ENCODE results near the gene PPP1R16B. TPM values are rescaled to one million over a fixed set of nuclear protein-coding genes. Genes with fewer than 3 reads are reported as not detected.

The PPP1R16B gene
- polyA plus RNA-seq, 2 of the 4 experiments (the other 2 are of a cell fraction), result 0.17 to 0.31 TPM

DNA sequence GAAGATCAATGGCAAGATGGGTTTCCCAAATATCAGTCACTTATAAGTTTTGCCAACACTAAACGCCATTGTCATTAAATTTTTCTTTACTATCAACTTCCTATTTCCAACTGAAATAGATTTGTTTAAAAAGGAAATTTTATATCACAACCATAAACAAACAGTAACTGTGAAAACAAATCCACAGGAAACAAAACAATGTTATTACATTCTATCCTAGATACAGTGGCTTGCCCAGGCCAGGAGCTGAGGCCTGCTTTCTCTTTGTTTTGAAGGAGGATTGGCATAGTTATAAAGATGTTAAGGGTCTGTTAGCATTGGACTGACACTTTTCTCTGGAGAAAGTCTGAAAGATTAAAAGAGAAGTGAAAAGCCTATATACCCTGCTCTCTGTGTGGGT lies 24.9 kb downstream of the PPP1R16B start:
- Histone ChIP-seq H3K4me2 (no peak overlapping the region), H3K9me3 (no peaks in the 10 kb centered on the region), H3K27ac (no peak overlapping the region), H3K4me3 (no peak overlapping the region), H3K4me1 (peaks cover 29% of the 10 kb centered on the region)
- FAIRE-seq, result no peak
- DNase-seq (ENCODE audit: low read depth in 1 of 2, low spot score in 1 of 2), result no peak
- WGBS (ENCODE audit: missing lambda C conversion rate), result 87% methylated on average over 1 of the region's 1 CpG
- ChIA-PET POLR2A (no interaction called here), CTCF (no interaction called here)
- TF ChIP-seq POLR2A (IDR thresholded peaks at IDR 0.05; ENCODE audit: low read length) (no peak), CBX8 (IDR thresholded peaks at IDR 0.05) (no peak), MAFK (IDR thresholded peaks at IDR 0.05; ENCODE audit: partially characterized antibody) (no peak), TP53 (CRISPR knock-in tag; IDR thresholded peaks at IDR 0.05) (no peak), SMC3 (IDR thresholded peaks at IDR 0.05) (no peak), EHMT2 (IDR thresholded peaks at IDR 0.05; ENCODE audit: low read depth) (no peak), HMGXB4 (CRISPR knock-in tag; IDR thresholded peaks at IDR 0.05; ENCODE audit: borderline replicate concordance) (no peak), REST (IDR thresholded peaks at IDR 0.05) (no peak), FOSL2 (IDR thresholded peaks at IDR 0.05) (no peak), FOSL2 (CRISPR knock-in tag; IDR thresholded peaks at IDR 0.05) (no peak), ESRRA (IDR thresholded peaks at IDR 0.05; ENCODE audit: borderline replicate concordance, low read length) (no peak), FOSB (CRISPR knock-in tag; IDR thresholded peaks at IDR 0.05) (no peak), CBX2 (IDR thresholded peaks at IDR 0.05; ENCODE audit: borderline replicate concordance, low read depth) (no peak), ZNF302 (CRISPR knock-in tag; IDR thresholded peaks at IDR 0.05) (no peak)
- TF ChIP-seq, protein P1, sequence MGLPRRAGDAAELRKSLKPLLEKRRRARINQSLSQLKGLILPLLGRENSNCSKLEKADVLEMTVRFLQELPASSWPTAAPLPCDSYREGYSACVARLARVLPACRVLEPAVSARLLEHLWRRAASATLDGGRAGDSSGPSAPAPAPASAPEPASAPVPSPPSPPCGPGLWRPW (IDR thresholded peaks at IDR 0.05), result no peak
- ATAC-seq, result no peak

DNA sequence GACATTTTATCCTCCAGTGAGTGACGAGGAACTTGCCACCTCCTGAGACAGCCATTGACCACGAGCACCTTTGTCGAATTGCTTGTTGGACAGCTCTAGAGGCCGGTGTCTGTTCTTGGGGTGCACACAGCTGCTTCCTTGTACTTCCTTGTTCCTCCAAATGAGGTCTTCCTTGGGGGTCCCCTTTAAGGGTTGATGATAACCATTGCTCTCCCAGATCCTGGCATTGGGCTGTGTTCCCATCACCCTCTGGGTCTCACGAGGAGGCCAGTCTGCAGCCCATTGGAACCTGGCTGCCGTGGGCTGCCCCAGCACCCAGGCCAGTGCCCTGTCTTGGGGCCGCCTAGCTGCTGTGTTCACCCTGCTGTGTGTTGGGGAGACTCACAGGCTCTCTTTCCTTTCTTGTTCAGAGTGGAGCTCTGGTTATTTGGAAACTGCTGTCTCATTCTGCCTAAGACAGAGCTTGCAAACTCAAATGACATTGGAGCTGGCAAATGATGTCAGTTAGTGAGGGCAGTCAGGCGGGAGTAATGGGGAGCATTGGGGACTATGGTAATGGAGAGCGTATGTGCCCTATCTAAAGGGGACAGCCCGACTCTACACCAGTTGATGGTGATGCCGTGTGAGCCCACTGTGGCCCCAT lies 25.7 kb downstream of the PPP1R16B start:
- DNase-seq (ENCODE audit: low read depth in 1 of 2, low spot score in 1 of 2) (no peak), ATAC-seq (no peak), FAIRE-seq (no peak)
- H3K4me1 ChIP-seq, result peaks cover 22% of the 10 kb centered on the region
- H3K27ac ChIP-seq, result no peak overlapping the region
- no peak overlapping the region for H3K4me2 ChIP-seq
- no peak for TF ChIP-seq ZSCAN20 (CRISPR knock-in tag; IDR thresholded peaks at IDR 0.05)
- no peak for TF ChIP-seq REST (IDR thresholded peaks at IDR 0.05)
- TF ChIP-seq EHF (CRISPR knock-in tag; IDR thresholded peaks at IDR 0.05), result no peak
- TF ChIP-seq ZC3H11A (IDR thresholded peaks at IDR 0.05), result no peak
- no peak for TF ChIP-seq KDM5A (IDR thresholded peaks at IDR 0.05)
- TF ChIP-seq NFE2L2 (conservative IDR thresholded peaks at IDR 0.05; ENCODE audit: low read length), result no peak
- TF ChIP-seq EHMT2 (IDR thresholded peaks at IDR 0.05; ENCODE audit: low read depth), result no peak
- no peak for TF ChIP-seq EP300 (IDR thresholded peaks at IDR 0.05)
- no peak for TF ChIP-seq RAD21 (conservative IDR thresholded peaks at IDR 0.05 in 1 of 2, IDR thresholded peaks at IDR 0.05 in 1 of 2)
- TF ChIP-seq, protein P2, sequence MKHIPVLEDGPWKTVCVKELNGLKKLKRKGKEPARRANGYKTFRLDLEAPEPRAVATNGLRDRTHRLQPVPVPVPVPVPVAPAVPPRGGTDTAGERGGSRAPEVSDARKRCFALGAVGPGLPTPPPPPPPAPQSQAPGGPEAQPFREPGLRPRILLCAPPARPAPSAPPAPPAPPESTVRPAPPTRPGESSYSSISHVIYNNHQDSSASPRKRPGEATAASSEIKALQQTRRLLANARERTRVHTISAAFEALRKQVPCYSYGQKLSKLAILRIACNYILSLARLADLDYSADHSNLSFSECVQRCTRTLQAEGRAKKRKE (CRISPR knock-in tag; IDR thresholded peaks at IDR 0.05; ENCODE audit: low read depth), result no peak
- TF ChIP-seq, protein P3, sequence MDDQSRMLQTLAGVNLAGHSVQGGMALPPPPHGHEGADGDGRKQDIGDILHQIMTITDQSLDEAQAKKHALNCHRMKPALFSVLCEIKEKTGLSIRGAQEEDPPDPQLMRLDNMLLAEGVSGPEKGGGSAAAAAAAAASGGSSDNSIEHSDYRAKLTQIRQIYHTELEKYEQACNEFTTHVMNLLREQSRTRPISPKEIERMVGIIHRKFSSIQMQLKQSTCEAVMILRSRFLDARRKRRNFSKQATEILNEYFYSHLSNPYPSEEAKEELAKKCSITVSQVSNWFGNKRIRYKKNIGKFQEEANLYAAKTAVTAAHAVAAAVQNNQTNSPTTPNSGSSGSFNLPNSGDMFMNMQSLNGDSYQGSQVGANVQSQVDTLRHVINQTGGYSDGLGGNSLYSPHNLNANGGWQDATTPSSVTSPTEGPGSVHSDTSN (IDR thresholded peaks at IDR 0.05), result no peak
- no peak overlapping the region for H3K4me3 ChIP-seq
- no peaks in the 10 kb centered on the region for H3K9me3 ChIP-seq
- POLR2A ChIA-PET, result no interaction called here
- 82% methylated on average over 11 of the region's 11 CpGs for WGBS (ENCODE audit: missing lambda C conversion rate)
- CTCF ChIA-PET, result interaction anchor here (0.6 kb wide), 1 partner anchor 15 kb away, joined by 3 read pairs; no protein-coding TSS in a partner anchor

Data from A549 (cell line).